Smooth muscle cell (in vitro differentiated cells): Measurements from ENCODE around the gene IL5RA. TPM values are rescaled to one million over a fixed set of nuclear protein-coding genes. Genes with fewer than 3 reads are reported as not detected.
A peak's percentile ranks its signal among the peaks of the same experiment; 100 is the strongest.

ENCODE experiments used
- DNase-seq: peaks from one replicate; lab custom pipeline; 2025; ENCODE audit not compliant: unreplicated experiment; lab: John Stamatoyannopoulos, UW
- H2AFZ ChIP-seq: fragments of 200-600 bp; sonication (generic); 2 replicates; pipeline ENCODE4 v1.6.0; 2016; ENCODE audit warnings: antibody characterized with exemption, low read depth, mild to moderate bottlenecking
- H3F3A ChIP-seq: fragments of 200-600 bp; sonication (generic); 2 replicates; pipeline ENCODE4 v1.6.0; 2017; ENCODE audit warnings: antibody characterized with exemption, low read depth
- H3K27ac ChIP-seq: fragments of 200-600 bp; sonication (generic); 2 replicates; pipeline ENCODE4 v1.5.1; 2016; ENCODE audit warnings: low read depth, mild to moderate bottlenecking
- H3K27me3 ChIP-seq: fragments of 200-600 bp; sonication (generic); 2 replicates; pipeline ENCODE4 v1.6.1; 2016; ENCODE audit warnings: low read depth, mild to moderate bottlenecking
- H3K36me3 ChIP-seq: fragments of 200-600 bp; sonication (generic); 2 replicates; pipeline ENCODE4 v1.5.1; 2016; ENCODE audit warnings: low read depth
- H3K4me1 ChIP-seq: fragments of 200-600 bp; sonication (generic); 2 replicates; pipeline ENCODE4 v1.5.1; 2016; ENCODE audit warnings: low read depth
- H3K4me2 ChIP-seq: fragments of 200-600 bp; sonication (generic); 2 replicates; pipeline ENCODE4 v1.6.0; 2016; ENCODE audit warnings: mild to moderate bottlenecking
- H3K4me3 ChIP-seq: fragments of 200-600 bp; sonication (generic); 2 replicates; pipeline ENCODE4 v1.5.1; 2016; ENCODE audit warnings: mild to moderate bottlenecking
- H3K79me2 ChIP-seq: fragments of 200-600 bp; sonication (generic); 2 replicates; pipeline ENCODE4 v1.6.0; 2016; ENCODE audit warnings: low read depth, mild to moderate bottlenecking
- H3K9ac ChIP-seq: fragments of 200-600 bp; sonication (generic); 2 replicates; pipeline ENCODE4 v1.6.0; 2016; ENCODE audit warnings: low read depth
- H3K9me3 ChIP-seq: fragments of 200-600 bp; sonication (generic); replicated peaks from 2 replicates; pipeline ENCODE4 v1.5.1; 2016; ENCODE audit warnings: low read depth
- H4K20me1 ChIP-seq: fragments of 200-600 bp; sonication (generic); 2 replicates; pipeline ENCODE4 v1.6.0; 2016; ENCODE audit warnings: low read depth
- WGBS: methylation state at CpG from one replicate; pipeline ENCODE4 v1.1.7; 2016; ENCODE audit warnings: low lambda C conversion rate; 5-methylcytosine and 5-hydroxymethylcytosine counted together
- polyA plus RNA-seq: library from polyadenylated mRNA; unstranded; fragments of >200 nt; fragmentation: Nextera tagmentation; extraction: Ambion mirVana; gene quantifications from 2 replicates; pipeline ENCODE4 v1.2.1, GENCODE V29; 2016
- total RNA-seq: library from RNA; depleted of rRNA; stranded (reverse); fragments of >200 nt; gene quantifications from 2 replicates; pipeline ENCODE4 v1.2.3, GENCODE V29; 2014
- TF ChIP-seq, protein P1 (sequence below): fragments of 200-600 bp; sonication (generic); IDR thresholded peaks from 2 replicates; pipeline ENCODE4 v1.5.1; 2017; ENCODE audit warnings: borderline replicate concordance, mild to moderate bottlenecking, antibody characterized with exemption; ENCODE audit not compliant: insufficient read depth, poor library complexity, severe bottlenecking

IL5RA gene, protein sequence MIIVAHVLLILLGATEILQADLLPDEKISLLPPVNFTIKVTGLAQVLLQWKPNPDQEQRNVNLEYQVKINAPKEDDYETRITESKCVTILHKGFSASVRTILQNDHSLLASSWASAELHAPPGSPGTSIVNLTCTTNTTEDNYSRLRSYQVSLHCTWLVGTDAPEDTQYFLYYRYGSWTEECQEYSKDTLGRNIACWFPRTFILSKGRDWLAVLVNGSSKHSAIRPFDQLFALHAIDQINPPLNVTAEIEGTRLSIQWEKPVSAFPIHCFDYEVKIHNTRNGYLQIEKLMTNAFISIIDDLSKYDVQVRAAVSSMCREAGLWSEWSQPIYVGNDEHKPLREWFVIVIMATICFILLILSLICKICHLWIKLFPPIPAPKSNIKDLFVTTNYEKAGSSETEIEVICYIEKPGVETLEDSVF
- total RNA-seq (not detected in 2 replicates), polyA plus RNA-seq (0.12 and 0.14 TPM in 2 replicates)

DNA sequence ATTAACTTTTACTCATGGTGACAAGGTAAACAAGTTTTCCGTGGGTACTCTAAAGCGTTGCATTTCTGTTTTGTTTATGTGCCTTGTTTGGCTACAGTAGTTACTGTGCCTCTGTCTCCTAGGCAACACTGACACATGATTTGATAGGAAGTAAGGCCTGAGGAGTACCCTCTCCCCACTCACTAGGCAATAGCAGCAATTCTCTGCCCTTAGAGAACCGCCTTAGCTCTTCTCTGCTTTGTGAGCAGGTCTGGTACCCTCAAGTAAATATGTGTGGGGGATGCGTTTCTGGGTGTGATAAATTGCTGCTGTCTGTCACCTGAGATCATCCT is at the start of gene IL5RA:
IL5RA (minus strand) TSS at position 76 of the 332 bp plus-strand sequence. CDS start 5,390 bp downstream, outside the sequence.
- no peaks in the 10 kb centered on the region for H3F3A ChIP-seq
- no peak within 1 kb of the TSS for H3K27ac ChIP-seq
- H3K4me2 ChIP-seq: peak within 1 kb of the TSS; percentile 55
- no peaks in the 10 kb centered on the region for H3K27me3 ChIP-seq
- H3K36me3 ChIP-seq: no peaks in the 10 kb centered on the region
- H3K9me3 ChIP-seq: no peaks in the 10 kb centered on the region
- H2AFZ ChIP-seq: peak within 1 kb of the TSS; percentile 71
- H4K20me1 ChIP-seq: no peaks in the 10 kb centered on the region
- no peak for DNase-seq
- H3K4me3 ChIP-seq: no peak within 1 kb of the TSS
- WGBS: 48% methylated on average over 4 of the region's 4 CpGs
- TF ChIP-seq, protein P1, sequence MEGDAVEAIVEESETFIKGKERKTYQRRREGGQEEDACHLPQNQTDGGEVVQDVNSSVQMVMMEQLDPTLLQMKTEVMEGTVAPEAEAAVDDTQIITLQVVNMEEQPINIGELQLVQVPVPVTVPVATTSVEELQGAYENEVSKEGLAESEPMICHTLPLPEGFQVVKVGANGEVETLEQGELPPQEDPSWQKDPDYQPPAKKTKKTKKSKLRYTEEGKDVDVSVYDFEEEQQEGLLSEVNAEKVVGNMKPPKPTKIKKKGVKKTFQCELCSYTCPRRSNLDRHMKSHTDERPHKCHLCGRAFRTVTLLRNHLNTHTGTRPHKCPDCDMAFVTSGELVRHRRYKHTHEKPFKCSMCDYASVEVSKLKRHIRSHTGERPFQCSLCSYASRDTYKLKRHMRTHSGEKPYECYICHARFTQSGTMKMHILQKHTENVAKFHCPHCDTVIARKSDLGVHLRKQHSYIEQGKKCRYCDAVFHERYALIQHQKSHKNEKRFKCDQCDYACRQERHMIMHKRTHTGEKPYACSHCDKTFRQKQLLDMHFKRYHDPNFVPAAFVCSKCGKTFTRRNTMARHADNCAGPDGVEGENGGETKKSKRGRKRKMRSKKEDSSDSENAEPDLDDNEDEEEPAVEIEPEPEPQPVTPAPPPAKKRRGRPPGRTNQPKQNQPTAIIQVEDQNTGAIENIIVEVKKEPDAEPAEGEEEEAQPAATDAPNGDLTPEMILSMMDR: no peak
- H3K9ac ChIP-seq: peak within 1 kb of the TSS; percentile 21
- H3K4me1 ChIP-seq: no peaks in the 10 kb centered on the region
- no peaks in the 10 kb centered on the region for H3K79me2 ChIP-seq

DNA sequence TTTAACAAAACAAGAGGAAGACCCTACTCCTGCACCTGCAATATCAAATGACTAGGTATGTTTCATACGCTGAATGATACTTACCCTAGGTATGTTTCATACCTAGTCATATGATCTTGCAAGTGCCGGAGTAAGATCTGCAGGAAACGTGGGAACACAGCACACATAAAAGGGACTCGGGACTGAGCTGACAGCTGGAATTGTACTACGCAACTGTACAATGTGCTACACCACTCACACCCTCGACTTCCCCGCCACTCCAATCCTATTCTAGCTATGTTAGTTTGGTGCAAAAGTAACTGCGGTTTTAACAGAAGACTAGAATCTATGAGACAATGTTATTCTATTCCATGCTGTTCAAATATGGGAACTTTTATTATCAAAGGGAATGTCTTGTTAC is 47.3 kb upstream of the IL5RA start:
- whole genome bisulfite sequencing: 98% methylated on average over 8 of the region's 8 CpGs
- Histone ChIP-seq H3K36me3 (peaks cover 7% of the 10 kb centered on the region), H3K27ac (no peak overlapping the region), H3F3A (no peaks in the 10 kb centered on the region), H4K20me1 (peaks cover 6% of the 10 kb centered on the region), H3K4me3 (no peak overlapping the region), H3K4me2 (no peak overlapping the region), H3K9me3 (no peaks in the 10 kb centered on the region), H3K79me2 (no peaks in the 10 kb centered on the region), H2AFZ (no peak overlapping the region), H3K9ac (no peak overlapping the region), H3K4me1 (no peaks in the 10 kb centered on the region), H3K27me3 (no peaks in the 10 kb centered on the region)
- no peak for DNase-seq
- TF ChIP-seq, protein P1: no peak

DNA sequence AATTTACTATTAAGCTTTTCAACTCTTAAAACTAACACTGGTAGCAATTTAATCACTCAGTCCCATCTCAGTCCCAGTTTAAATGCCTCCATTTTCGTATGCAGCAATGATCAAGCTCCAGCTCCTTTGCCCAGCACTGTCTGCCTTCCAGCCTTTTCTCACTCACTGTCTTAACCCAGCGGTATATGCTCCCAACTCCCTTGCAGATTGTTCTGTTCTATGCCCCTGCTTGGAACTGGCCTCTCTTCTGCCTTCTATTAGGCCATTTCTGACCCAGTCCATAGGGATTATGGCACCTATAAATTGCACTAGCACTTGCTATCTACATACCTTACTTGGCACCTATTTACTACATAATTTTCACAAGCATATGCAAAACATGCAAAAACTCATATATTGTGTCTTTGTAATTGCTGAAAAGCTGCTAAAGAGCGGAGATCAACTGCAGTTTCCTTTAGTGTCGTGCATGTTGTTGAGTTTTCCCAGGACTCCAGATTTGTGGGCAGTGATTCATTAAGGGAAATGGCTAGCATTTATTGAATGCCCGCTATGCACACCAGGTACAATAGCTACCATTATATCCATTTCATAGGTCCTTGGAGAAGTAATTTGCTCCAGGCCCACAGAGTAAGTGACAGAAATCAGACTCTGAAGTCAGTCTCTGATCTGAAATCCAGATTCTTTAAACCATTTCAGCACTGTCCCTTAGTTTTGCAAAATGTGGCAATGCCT is 44.9 kb upstream of the IL5RA start:
- peaks cover 12% of the 10 kb centered on the region for H3K36me3 ChIP-seq
- no peak for DNase-seq
- WGBS: 88% methylated on average over 5 of the region's 5 CpGs

More for the DNA sequence above, 44.9 kb upstream of the IL5RA start:
- Histone ChIP-seq H3K27me3 (no peaks in the 10 kb centered on the region), H2AFZ (no peak overlapping the region), H4K20me1 (no peaks in the 10 kb centered on the region), H3K79me2 (no peaks in the 10 kb centered on the region), H3K9me3 (no peaks in the 10 kb centered on the region), H3K4me1 (no peaks in the 10 kb centered on the region), H3K9ac (no peak overlapping the region), H3K4me2 (no peak overlapping the region), H3F3A (no peaks in the 10 kb centered on the region), H3K27ac (no peak overlapping the region), H3K4me3 (no peak overlapping the region)
- TF ChIP-seq, protein P1: no peak
